MM.1S (cell line): Measurements from ENCODE around the gene MRPL48.

ENCODE experiments used
- CTCF ChIP-seq: fragments of 300-600 bp; sonication (generic); IDR thresholded peaks from 2 replicates; pipeline ENCODE4 v1.5.1; 2016; ENCODE audit warnings: antibody characterized with exemption, low read length, mixed read lengths
- EZH2phosphoT487 ChIP-seq: fragments of 300-600 bp; sonication (generic); IDR thresholded peaks from 2 replicates; pipeline ENCODE4 v1.6.1; 2018; ENCODE audit warnings: antibody characterized with exemption, low read length

- no peak for TF ChIP-seq CTCF
- TF ChIP-seq EZH2phosphoT487 = no peak
Observed at GRCh38 chr11:73746701-73747100, 41.0 kb upstream of the MRPL48 start.
